ENCODE results near the gene SCAP.

SCAP gene

GRCh38 chr3:47380026-47380600, 95.6 kb downstream of the SCAP start:
- DNase-seq = no peak
- TF ChIP-seq CTCF (IDR thresholded peaks at IDR 0.05; ENCODE audit: low read depth, low read length) = no peak

GRCh38 chr3:47379411-47379899, 96.3 kb downstream of the SCAP start:
- DNase-seq = no peak
- Histone ChIP-seq H3K9me3 (ENCODE audit: severe bottlenecking) (no peaks in the 10 kb centered on the region), H3K4me3 (ENCODE audit: low read depth, low read length) (no peak overlapping the region), H3K27ac (peak overlapping the region; percentile 83), H3K36me3 (no peaks in the 10 kb centered on the region), H3K27me3 (ENCODE audit: insufficient read depth, low read depth, severe bottlenecking) (no peaks in the 10 kb centered on the region)
- no peak for TF ChIP-seq CTCF (IDR thresholded peaks at IDR 0.05; ENCODE audit: low read depth, low read length)

More at GRCh38 chr3:47380026-47380600, 95.6 kb downstream of the SCAP start:
- Histone ChIP-seq H3K27me3 (ENCODE audit: insufficient read depth, low read depth, severe bottlenecking) (no peaks in the 10 kb centered on the region), H3K27ac (peak overlapping the region; percentile 83), H3K36me3 (peaks cover 2% of the 10 kb centered on the region; the same call in 1 of the 2 replicates), H3K9me3 (ENCODE audit: severe bottlenecking) (no peaks in the 10 kb centered on the region), H3K4me3 (ENCODE audit: low read depth, low read length) (peak overlapping the region; percentile 60)

GRCh38 chr3:47378869-47379268, 96.9 kb downstream of the SCAP start:
- Histone ChIP-seq H3K27me3 (ENCODE audit: insufficient read depth, low read depth, severe bottlenecking) (no peaks in the 10 kb centered on the region), H3K27ac (no peak overlapping the region), H3K4me3 (ENCODE audit: low read depth, low read length) (no peak overlapping the region), H3K9me3 (ENCODE audit: severe bottlenecking) (no peaks in the 10 kb centered on the region), H3K36me3 (no peaks in the 10 kb centered on the region)
- no peak for TF ChIP-seq CTCF (IDR thresholded peaks at IDR 0.05; ENCODE audit: low read depth, low read length)
- no peak for DNase-seq

- Histone ChIP-seq H3K9me3 (ENCODE audit: severe bottlenecking) (no peaks in the 10 kb centered on the region), H3K4me3 (ENCODE audit: low read depth, low read length) (no peak overlapping the region), H3K27me3 (ENCODE audit: insufficient read depth, low read depth, severe bottlenecking) (no peaks in the 10 kb centered on the region), H3K27ac (no peak overlapping the region), H3K36me3 (no peaks in the 10 kb centered on the region)
- no peak for DNase-seq
- no peak for TF ChIP-seq CTCF (IDR thresholded peaks at IDR 0.05; ENCODE audit: low read depth, low read length)
These were observed 98.6 kb downstream of the SCAP start for GRCh38 chr3:47377186-47377585.

- Histone ChIP-seq H3K27me3 (ENCODE audit: insufficient read depth, low read depth, severe bottlenecking) (no peaks in the 10 kb centered on the region), H3K36me3 (no peaks in the 10 kb centered on the region), H3K9me3 (ENCODE audit: severe bottlenecking) (no peaks in the 10 kb centered on the region), H3K4me3 (ENCODE audit: low read depth, low read length) (no peak overlapping the region), H3K27ac (no peak overlapping the region)
- no peak for TF ChIP-seq CTCF (IDR thresholded peaks at IDR 0.05; ENCODE audit: low read depth, low read length)
- no peak for DNase-seq
These were observed 99.3 kb downstream of the SCAP start for GRCh38 chr3:47376393-47376792.

GRCh38 chr3:47374587-47374986, 101.2 kb downstream of the SCAP start:
- no peaks in the 10 kb centered on the region for H3K27me3 ChIP-seq (ENCODE audit: insufficient read depth, low read depth, severe bottlenecking)
- no peak overlapping the region for H3K4me3 ChIP-seq (ENCODE audit: low read depth, low read length)
- H3K36me3 ChIP-seq = no peaks in the 10 kb centered on the region
- no peak for TF ChIP-seq CTCF (IDR thresholded peaks at IDR 0.05; ENCODE audit: low read depth, low read length)
- no peaks in the 10 kb centered on the region for H3K9me3 ChIP-seq (ENCODE audit: severe bottlenecking)
- DNase-seq = no peak
- H3K27ac ChIP-seq = no peak overlapping the region

All from WERI-Rb-1 (cell line).